GM12865 (cell line): ENCODE measurements around the gene HLA-DPB1.
"Not testable (repeated sequence)": the region's sequence is repeated elsewhere in the genome, so short reads cannot be mapped to it uniquely, and the experiment has no call there.

Experiments
- DNase-seq: peaks from one replicate; pipeline ENCODE4 v3.0.0; 2010; ENCODE audit warnings: low read depth
- H3K4me3 ChIP-seq: 2 replicates; pipeline ENCODE4 v1.5.1; 2011; ENCODE audit warnings: mild to moderate bottlenecking, low read depth, low read length, control low read depth
- CTCF ChIP-seq: IDR thresholded peaks from 2 replicates; pipeline ENCODE4 v1.5.1; 2011; ENCODE audit warnings: low read length, control low read depth, low read depth, inconsistent platforms; ENCODE audit not compliant: insufficient read depth; ENCODE audit errors: missing control alignments

Gene HLA-DPB1

GRCh38 chr6:33057222-33058150, 18.3 kb upstream of the HLA-DPB1 start:
- no peak for DNase-seq
- H3K4me3 ChIP-seq = no peak overlapping the region
- TF ChIP-seq CTCF = no peak

GRCh38 chr6:33061987-33062386, 13.8 kb upstream of the HLA-DPB1 start:
- TF ChIP-seq CTCF = no peak
- peak; percentile 86 for DNase-seq
- H3K4me3 ChIP-seq = no peak overlapping the region

GRCh38 chr6:33063435-33063834, 12.4 kb upstream of the HLA-DPB1 start:
- H3K4me3 ChIP-seq, DNase-seq: not testable (repeated sequence)

- no peak overlapping the region for H3K4me3 ChIP-seq
- no peak for TF ChIP-seq CTCF
- no peak for DNase-seq
Observed at GRCh38 chr6:33064723-33065122, 11.1 kb upstream of the HLA-DPB1 start.

GRCh38 chr6:33065312-33065711, 10.5 kb upstream of the HLA-DPB1 start:
- TF ChIP-seq CTCF = no peak
- DNase-seq = no peak
- H3K4me3 ChIP-seq = no peak overlapping the region

- TF ChIP-seq CTCF = no peak
- no peak for DNase-seq
- no peak overlapping the region for H3K4me3 ChIP-seq
Observed at GRCh38 chr6:33066917-33067521, 8.8 kb upstream of the HLA-DPB1 start.

- no peak for TF ChIP-seq CTCF
- DNase-seq = no peak
- no peak overlapping the region for H3K4me3 ChIP-seq
Observed at GRCh38 chr6:33069021-33069738, 6.6 kb upstream of the HLA-DPB1 start.
